COLO668 (cell line): ENCODE data around the gene CELF2.

ENCODE experiments used
- DNase-seq: peaks from one replicate; lab custom pipeline; 2025; ENCODE audit not compliant: unreplicated experiment; lab: John Stamatoyannopoulos, UW

CELF2 gene

DNA sequence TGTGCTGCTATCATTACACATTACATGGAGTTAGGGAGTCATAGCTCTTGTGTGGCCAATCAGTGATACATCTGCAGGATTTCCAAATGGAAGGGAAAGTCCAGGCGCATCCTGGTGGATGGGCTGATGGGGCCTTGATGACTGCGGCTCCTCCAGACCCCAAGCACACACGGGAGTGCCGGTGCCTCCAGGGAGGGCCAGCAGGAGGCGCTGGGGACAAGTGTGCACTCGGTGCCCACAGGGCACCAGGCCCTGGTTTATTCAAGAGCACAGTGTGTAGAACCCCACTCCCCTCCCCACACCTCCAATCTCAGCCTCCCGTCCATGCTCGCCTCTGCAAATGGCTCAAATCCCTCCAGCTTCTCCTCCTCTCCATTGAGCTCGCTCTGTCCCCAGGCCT, 349.8 kb downstream of the CELF2 start:
- DNase-seq = no peak

GRCh38 chr10:11373717-11374171, 356.1 kb downstream of the CELF2 start:
- no peak for DNase-seq

- no peak for DNase-seq
These were observed 359.6 kb downstream of the CELF2 start for GRCh38 chr10:11377267-11377666.

DNA sequence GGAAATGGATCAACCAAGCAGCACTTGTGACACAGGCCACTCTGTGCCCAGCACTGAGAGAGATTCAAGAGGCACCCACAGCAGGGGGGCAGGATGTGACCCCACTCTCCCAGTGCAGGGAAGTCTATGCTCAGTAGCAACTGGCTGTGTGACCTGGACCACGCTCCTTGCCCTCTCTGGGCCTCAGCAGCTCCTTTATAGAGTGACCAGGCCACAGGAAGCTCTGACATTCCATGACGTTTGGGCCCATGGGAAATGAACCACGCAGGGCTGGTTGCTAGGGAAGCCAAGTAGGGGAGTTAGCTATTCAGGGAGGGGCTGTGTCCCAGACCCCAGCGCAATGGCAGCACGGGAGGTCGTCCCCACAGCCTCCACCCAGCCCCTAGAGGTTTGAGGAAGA, 361.2 kb downstream of the CELF2 start:
- no peak for DNase-seq

GRCh38 chr10:11379771-11380170, 362.1 kb downstream of the CELF2 start:
- DNase-seq = no peak

DNA sequence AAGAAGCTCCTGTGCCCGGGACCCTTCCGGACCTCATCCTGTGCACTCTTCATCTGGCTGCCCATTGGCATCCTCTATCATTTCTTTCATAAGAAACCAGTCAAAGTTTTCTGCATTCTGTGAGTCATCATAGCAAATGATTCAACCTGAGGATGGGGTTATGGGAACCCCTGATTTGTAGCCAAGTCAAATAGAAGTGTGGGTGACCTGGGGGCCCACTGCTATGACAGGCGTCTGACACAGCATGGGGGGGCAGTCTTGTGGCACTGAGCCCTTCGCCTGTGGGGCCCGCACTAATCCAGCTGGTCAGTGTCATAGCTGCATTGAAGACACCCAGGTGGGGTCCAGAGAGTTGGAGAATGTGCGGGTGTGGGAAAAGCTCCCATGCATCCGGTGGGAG, 363.4 kb downstream of the CELF2 start:
- DNase-seq = no peak

- no peak for DNase-seq
These were observed 363.8 kb downstream of the CELF2 start for GRCh38 chr10:11381511-11381910.

- DNase-seq = no peak
These were observed 364.5 kb downstream of the CELF2 start for GRCh38 chr10:11382187-11382586.

GRCh38 chr10:11386044-11386443, 368.4 kb downstream of the CELF2 start:
- DNase-seq = no peak
